Measurements from ENCODE around the gene KCNT1.

The KCNT1 gene

DNA sequence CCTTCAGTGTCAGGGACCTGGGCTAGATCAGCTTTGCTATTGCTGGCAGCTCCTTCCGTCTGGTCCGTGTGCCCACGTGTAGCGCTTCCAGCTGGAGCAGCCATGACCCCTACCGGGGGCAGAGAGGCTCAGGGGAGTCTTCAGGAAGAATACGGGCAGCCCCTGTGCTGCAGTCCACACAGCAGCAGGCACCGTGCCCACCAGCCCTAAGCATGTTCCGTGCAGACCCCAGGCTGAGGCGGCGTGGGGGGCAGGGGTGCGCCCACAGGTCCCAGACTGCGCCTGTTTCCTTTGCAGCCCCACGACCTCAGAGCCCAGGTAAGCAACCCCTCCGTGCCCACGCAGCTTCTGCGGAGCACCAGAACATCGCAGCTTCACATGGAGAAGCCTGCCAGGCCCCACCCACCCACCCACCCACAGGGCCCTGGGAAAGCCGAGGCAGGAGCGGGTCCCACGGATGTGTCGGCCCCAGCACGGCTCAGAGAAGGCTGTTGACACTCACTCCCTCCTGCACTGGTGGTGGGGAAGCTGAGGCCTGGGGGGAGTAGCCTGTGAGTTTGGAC is 83.1 kb downstream of the KCNT1 start:
- no peak for DNase-seq (ENCODE audit: low spot score)

DNA sequence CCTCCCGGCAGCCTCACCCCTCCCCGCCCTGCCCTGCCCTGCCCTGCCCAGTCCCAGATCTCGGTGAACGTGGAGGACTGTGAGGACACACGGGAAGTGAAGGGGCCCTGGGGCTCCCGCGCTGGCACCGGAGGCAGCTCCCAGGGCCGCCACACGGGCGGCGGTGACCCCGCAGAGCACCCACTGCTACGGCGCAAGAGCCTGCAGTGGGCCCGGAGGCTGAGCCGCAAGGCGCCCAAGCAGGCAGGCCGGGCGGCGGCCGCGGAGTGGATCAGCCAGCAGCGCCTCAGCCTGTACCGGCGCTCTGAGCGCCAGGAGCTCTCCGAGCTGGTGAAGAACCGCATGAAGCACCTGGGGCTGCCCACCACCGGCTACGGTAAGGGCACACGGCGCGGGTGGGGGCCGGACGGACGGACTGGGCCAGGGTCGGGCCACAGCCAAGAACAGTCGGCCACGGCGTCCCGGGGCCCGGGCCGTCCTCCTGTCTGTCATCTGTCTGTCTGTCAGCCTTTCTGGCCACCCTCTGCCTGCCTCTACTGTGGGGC is 84.2 kb downstream of the KCNT1 start:
- DNase-seq (ENCODE audit: low spot score), result no peak

DNA sequence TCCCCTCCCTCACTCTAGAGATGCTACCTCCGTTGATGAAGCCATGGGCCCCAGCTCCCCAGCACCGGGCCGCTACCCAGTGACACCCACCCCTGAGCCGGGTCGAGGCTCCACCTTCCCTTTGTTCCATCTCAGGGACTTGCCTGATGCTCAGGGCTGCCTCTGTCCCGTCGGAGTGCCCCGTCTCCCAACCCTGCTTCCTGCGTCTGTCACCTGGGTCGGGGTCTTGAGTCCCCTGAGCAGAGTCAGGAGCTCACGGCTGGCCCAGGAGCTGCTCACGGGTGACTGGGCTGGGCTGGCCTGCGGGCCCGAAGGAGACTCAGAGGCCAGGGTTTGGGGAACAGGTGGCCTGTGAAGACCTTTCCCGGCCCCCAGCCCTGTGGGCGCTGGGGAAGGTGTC is 85.3 kb downstream of the KCNT1 start:
- no peak for DNase-seq (ENCODE audit: low spot score)

DNA sequence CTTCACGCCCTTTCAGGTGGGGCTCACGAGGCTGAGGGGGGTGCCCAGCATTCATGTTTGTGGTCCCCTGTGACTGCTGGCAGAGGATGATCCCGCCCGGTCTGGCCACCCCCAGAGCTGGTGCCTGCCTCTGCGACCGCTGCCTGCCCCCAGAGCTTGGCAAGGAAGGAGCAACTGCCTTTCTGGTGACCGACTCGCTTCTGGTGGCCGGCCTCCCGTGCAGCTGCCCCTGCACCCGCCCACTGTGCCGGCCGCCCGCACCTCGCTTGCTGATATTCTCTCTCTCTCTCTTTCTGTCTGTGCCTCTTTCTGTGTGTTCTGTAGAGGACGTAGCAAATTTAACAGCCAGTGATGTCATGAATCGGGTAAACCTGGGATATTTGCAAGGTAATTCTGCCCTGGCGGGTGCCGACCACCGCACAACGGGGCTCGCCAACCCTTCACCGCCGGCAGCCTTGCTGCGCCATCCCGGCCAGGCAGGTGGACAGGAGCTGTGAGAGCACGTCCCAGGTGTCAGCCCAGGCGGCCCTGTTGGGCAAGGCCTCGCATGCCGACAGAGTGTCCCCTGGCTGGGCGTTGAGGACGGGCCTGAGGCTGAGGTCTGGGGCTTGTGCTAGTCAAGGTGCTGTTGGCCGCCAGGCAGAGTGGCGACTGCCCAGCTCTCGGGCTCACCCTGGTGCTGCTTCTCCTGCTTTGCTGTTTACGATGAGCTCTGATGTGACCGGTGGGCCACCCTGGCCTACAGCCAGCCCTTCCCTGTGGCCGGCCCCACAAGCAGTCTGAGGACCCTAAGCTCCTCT is 86.0 kb downstream of the KCNT1 start:
- DNase-seq (ENCODE audit: low spot score), result no peak

DNA sequence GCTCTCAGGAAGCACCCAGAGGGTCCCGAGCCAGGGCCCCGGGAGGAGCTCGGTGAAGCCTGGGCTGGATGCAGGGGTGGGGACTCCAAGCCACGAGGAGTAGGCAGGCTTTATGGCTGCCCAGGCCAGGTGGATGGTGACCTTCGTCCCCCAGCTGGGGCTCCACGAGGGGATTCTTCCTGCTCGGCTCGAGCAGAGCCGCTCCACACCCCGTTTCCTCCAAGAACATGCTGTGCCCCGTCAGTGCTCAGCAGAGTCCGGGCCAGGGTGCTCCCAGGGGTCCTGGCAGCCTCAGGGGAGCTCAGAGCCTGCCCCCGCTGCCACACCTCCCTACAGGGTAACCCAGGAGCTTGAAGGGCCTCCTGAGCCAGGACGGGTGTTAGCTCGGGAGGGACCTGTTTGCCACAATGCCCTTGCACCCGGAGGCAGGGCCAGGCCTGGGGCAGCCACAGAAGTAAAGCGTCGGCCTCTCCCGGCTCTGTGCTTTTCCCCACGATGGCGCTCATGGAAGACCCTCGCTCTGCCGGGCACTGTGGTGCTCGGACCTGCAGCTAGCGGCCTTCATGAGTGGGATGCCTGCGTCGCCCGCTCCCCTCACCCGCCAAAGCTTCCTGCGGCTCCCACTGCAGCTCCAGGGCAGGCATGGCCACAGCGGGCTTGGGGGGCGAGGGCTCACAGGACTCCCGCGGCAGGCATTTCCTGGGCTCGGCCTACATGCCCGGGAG is 86.8 kb downstream of the KCNT1 start:
- DNase-seq (ENCODE audit: low spot score), result no peak

DNA sequence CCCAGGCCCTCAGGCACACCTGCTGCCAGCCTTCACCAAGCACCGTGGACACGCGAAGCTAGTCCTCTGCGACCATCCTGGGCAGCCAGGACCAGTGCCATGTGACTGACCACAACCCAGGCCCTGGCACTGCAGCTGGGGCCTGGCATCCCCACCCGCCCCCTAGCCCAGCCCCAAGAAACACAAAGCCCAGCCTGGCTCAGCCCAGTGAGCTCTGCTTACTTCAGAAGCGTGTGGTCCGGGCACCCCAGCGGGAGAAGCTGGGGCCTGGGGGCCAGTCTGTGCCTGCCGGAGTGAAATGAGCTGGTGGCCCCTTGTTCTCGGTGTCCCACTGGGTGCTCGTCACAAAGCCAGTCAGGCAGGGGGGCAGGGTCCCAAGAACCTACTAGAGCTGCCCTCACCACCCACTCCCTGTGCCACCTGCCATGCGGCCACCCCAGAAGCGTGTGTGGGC is 87.9 kb downstream of the KCNT1 start:
- no peak for DNase-seq (ENCODE audit: low spot score)

DNA sequence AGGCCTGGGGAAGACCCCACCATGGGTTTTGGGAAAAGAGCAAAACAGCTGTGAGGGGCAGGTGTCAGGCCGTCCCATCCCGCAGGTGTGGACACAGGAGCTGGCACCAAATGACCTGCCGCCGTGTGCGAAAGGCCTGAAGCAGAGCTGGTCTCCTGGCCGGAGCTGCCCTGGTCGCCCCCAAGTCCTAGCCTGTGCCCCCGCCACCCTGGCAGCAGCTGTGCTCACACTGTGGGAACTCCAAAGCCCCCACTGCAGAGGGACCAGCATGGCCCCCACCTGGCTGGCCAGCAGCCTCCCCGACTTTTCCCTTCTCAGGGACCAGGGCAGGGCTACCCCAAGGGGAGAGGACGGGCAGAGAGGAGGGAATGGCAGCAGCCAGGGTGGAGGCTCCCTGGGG is 88.4 kb downstream of the KCNT1 start:
- no peak for DNase-seq (ENCODE audit: low spot score)

DNA sequence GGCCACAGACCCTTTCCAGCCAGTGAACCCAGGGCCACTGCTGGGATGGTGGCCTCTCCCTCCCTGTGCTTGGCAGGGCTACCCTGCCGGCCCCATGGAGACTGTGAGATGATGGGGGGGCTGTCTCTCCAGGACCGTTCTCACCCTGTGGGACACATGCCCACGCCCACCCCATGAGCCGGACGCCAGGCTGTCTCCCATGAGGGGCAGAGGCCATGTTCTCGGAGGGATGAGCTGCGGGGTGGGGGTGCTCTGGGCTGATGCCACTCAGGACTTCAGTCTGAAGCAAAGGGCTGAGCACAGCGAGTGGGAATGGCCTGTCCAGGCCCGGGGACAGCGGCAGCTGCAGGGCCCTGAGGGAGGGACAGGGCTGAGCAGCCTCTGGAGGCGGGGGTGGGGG is 88.9 kb downstream of the KCNT1 start:
- no peak for DNase-seq (ENCODE audit: low spot score)

DNA sequence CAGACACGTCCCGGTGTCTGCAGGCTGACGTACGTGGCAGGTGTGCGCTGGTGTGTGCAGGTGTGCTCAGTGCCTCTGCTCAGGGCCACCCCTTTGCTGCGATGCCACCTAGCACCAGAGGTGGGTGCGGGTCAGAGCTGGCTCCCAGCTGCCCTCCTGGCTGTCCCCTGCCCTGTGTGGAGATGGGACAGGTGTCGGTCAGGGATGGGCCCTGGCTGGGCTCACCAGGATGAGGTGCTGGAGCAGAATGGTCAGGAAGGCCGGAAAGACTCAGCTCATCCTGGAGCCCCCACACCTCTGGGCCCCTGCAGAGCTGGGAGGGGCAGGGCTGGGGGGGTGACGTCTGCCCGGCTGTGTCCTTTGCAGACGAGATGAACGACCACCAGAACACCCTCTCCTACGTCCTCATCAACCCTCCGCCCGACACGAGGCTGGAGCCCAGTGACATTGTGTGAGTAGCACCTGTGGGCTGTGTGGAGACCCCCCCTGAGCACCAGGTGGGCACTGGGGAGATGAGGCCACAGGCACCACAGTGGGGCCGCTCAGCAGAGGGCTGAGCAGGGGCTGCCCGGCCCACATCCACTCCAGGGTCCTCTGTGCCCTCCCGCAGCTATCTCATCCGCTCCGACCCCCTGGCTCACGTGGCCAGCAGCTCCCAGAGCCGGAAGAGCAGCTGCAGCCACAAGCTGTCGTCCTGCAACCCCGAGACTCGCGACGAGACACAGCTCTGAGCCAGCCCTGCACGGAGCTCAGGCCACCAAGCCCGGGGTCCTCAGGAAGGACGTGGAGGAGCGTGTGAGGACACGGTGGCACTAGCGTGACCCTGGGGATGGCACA is 89.7 kb downstream of the KCNT1 start:
- DNase-seq (ENCODE audit: low spot score), result no peak

DNA sequence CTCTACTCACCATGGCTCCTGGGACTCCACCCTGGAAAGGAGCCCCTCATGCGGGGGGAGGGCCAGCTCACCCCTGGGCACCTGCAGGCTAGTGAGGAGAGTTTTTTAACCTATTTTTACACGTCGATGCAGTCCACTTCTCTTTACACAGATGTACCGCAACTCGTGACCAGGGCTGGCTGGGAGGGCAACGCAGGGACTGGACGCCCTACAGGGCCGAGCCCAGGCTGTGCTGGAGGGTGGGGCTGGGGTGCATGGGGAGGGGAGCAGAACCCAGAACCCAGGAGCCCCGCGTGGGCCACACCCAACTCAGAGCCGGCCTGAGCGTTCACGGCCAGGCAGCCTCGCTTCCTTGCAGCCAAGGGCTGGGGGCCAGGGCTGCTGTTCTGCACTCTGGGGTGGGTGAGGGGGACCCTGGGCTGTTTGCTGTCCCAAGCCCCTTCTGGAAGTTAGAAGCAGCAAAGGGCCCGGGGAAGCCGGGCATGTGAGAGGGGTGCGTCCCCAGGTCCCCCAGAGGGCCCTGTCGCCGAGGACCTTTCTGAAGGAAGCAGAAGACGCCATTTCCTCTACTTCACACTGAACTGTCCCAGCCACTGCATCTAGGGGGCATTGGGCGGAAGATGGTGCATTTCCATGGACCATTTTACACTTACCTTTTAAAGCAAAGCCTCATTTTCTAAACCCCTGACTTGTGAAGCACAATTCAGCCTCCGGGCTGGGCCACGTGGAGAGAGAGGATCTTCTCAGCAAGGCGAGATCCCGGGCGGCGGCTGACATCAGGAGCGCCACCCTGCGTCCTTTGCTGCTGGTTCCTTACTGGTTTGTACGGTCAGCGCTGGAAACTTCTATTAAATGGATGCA is 90.5 kb downstream of the KCNT1 start:
- no peak for DNase-seq (ENCODE audit: low spot score)

DNA sequence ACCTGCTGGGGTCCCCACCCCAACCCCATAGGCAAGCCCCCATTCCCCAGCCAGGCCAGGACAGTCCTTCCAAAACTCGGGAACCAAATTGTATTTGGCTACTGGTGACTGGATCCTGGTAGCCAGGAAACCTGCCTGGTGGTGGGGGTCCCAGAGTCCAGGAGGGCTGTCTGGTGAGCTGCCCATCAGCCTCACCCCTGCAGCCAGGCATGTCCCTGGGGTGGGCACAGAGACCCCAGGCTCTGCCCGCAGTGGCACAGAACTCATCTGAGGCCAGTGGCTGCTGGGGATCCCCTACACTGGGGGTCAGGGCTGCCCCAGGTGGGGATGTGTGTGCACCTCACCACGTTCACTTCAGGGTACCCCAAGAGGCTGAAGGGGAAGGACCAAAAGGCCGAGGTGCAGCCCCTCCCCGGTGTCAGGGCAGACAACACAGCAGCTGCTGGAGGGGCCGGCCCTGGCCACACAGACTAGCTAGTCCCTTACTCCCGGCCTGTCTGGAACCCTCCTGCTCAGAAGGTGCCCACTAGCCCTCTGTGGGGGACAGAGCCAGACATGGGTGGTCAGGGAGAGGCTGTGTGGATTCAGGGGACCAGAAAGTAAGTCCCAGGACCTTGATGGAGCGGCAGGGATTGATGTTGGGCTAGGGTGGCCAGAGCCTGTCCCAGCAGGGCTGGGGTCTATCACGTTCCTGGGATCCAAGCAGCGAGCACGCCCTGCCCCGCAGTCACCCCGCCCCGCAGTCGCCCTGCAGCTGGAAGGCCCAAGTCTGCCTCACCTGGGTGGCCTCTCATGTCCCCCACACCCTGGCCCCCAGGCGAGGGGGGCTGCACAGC is 91.5 kb downstream of the KCNT1 start:
- DNase-seq (ENCODE audit: low spot score), result no peak

DNA sequence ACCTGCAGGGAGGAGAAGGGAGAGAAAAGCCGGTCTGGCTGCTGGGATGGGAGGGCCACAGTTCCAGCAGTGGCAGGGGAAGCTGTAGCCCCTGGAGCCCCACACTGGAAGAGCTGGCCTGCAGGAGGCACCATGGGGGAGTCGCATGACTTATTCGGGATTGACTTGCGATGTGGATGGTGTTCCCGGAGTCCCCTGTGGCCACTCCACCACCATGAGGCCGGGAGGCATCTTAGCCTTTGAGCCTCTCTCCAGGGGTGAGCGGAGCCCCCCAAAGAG is 92.0 kb downstream of the KCNT1 start:
- DNase-seq (ENCODE audit: low spot score), result no peak

DNA sequence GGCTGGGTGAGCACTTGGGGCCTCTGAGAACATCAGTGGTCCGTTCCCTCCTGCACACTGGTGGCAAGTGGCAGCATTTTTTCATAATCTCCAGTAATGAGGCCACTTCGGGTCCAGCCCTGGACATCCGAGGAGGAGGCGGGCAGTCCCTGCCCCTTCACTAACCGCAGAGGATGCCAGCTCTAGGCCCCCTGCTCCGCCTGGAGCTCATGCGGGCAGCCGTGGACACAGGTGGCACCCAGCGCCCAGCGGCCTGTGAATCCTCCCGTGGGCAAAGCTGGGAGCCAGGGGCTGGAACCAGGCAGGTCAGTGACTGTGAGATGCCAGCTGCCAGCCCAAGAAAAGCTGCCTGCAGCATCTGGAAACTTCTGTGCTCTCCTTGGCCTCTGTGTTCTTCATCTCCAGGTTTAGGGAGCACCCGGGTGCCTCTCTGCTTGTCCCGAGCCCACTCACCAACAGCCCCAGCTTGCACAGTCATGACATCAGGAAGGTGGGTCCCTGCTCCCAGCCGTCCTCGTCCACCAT is 92.4 kb downstream of the KCNT1 start:
- no peak for DNase-seq (ENCODE audit: low spot score)

DNA sequence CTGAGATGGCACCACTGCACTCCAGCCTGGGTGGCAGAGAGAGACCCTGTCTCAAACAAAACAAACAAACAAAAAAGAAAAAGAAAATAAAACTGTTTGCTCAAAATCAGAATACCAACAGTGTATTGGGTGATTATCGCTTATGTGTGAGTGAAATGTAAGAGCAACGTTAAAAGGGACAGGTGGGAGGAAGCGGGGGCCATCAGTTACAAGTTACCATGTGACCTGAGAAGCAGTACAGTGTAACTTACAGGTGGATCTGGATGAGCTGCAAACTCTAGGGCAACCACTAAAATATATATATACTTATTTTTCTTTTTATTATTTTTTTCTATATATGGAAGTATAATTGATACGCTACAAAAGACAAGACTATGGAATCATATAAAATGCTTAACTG is 93.4 kb downstream of the KCNT1 start:
- DNase-seq (ENCODE audit: low spot score), result no peak

DNA sequence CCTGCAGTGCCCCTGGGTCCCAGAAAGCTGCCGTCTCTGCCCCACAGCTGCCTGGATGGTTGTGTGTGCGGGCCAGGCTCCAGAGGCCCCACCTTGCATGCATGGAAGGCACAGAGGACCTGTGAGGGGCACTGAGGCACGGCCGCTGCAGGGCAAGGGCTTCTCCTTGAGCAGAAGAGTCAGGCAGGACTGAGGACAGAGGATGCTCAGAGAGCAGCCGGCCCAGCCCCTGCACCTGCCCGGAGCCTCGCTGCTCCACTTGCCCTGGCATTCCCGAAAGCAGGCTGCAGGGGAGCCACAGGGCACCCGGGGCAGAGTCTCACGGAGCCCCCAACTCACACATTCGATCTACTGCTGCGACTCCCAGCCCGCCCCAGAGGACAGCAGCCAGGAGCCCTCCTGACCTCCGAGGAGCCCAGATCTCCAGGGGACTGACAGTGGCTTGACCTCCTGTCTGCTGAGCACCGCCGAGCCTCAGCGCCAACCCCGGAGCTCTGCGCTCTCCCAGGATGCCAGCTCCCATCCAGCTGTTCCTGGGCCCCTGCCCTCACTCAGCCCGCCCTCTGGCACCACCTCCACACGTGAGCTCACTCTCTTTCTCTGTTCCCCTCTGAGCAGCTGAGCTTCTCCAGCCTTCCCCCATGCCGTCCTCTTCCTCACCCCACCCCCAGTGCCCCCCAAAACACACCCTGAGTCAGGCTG is 95.0 kb downstream of the KCNT1 start:
- DNase-seq (ENCODE audit: low spot score), result no peak

DNA sequence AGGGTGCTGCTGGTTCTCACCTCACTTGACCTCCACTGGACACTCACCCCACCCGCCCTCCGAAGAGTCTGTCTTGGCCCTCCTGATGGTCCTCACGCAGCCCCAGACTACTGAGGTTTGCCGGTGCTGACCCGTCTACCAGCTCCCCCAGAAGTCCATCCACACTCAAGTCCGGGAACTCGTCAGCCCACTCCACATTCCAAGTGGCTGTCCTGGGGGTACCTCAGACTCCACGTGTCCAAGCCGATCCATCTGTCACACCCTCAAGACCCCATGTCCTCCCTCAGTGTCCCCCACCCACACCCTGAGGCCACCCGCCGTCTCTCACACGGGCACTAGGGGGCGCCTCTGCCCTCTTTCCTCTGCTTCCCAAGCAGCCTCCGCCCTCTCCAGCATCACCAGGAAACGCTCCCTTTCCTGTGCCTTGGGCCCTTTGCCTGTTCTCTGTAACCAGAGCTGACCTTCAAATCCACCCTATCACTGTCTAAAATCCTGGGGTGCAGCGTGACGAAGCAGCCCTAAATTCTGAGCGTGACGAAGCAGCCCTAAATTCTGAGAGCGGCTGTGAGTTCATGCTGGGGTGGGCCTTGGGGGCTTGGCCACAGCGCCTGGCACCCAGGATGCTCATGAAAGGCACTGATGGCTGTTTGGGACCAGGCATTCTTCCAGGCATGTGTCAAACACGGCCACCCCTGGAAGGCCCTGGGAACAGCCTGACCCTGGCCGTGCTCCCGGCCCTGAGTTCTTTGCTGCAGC is 95.7 kb downstream of the KCNT1 start:
- peak; percentile 77 for DNase-seq (ENCODE audit: low spot score)

DNA sequence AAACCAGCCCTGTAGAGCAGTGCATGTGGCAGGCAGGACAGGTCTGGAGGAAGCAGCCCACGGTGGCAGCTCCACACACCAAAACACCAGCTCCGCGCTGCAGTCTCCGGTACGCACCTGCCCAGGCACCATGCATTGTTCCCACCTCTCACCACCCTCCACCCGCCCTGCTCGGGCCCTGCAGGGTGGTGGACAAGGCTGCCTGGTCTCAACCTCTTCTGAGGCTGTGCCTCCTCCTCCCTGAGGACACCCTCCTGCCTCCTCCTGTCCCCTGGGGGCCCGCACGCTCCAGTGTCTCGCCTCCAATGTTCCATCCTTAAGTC is 96.2 kb downstream of the KCNT1 start:
- no peak for DNase-seq (ENCODE audit: low spot score)

DNA sequence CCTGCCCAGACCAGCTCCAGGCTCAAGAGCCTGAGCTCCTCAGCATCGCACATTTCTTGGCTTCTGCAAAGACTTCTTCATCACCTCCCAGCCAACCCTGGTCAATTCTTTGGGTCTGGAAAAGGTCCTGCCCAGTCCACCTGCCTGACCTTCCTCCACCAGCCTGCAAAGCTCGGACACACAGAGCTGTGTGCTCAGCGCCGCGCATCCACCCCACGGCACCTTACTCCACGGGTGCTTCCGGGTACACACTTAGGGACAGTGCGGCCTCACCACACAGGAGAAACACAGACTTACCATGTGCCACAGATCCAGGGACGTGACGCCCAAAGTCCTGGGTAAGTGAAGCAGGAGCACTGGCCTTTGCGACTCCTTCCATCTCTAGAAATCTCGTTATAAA is 97.3 kb downstream of the KCNT1 start:
- DNase-seq (ENCODE audit: low spot score), result no peak

DNA sequence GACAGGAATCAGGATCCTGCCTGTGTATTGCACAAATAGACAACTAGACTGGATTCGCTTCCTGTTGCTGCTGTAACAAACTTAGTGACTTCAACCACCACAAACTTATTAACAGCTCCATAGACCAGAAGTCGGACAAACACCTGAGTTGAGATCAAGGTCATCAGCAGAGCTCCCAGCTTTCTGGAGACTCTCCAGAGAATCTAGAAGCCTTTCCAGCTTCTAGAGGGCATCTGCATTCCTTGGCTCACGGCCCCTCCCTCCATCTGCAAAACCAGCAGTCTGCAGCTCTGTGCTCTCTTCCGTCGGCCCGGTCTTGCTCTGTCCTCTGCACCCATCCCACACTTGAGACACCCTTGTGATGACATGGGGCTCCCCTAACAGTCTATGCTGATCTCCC is 99.1 kb downstream of the KCNT1 start:
- no peak for DNase-seq (ENCODE audit: low spot score)

All from AG08395 (cell line).